Measurements from ENCODE around the gene NUP62. TPM values are rescaled to one million over a fixed set of nuclear protein-coding genes. Genes with fewer than 3 reads are reported as not detected.

Gene NUP62
- total RNA-seq, 4 donors from 2014 or later = 34.5 to 40.1 (median 34.9) TPM

DNA sequence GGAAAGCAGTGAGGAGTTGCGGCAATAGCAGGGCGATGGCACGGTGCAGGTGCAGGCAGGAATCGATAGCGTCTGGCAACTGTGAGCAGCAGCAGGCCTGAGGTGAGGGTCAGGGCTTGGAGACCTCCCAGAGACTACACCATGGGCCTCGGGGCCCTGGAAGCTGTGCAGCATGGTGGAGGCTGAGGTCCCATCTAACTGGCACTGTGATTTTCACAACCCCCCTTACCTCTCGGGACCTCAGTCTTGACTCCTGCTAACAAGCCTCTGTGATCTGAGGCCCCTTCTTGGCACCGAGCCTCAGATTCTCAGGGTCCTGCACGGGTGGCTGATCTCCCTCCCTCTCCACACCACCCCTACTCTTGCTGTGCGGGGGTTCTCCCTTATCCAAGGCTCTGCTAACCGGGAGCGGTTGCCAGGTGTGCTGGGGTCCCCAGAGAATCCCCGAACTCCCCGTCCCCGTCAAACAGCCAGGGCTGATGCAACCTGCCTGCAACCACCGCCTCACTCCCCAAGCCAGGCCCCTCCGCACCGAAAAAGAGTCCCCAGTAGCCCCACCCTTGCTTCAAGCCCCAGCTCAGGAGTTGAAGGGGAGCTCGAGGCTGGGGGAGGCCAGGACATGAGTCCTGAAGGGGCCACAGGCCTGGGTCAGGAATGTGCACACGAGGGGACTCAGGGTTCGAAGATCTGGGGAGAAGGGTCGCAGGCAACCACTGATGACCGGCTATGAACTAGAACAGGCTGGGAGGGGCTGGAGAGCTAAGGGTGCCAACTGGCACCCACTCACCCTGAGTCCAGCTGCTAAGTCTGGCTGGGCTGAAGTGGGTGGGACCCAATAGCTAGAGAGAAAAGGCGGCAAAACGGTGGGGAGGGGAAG, 5.1 kb downstream of the NUP62 start:
- Histone ChIP-seq H3K4me3 (no peak overlapping the region), H3K27ac (peak overlapping the region in 1 of 4 donors; percentile 52), H3K27me3 (no peaks in the 10 kb centered on the region), H3K36me3 (peaks cover 0 to 80% (median 10%) of the 10 kb centered on the region in 3 donors), H3K9me3 (no peaks in the 10 kb centered on the region), H3K4me1 (peaks cover 10 to 41% (median 11%) of the 10 kb centered on the region in 3 donors)
- intact Hi-C loops (cut with DNase I) = no loop called here
- TF ChIP-seq POLR2A (IDR thresholded peaks at IDR 0.05) = no peak
- TF ChIP-seq, protein P1, sequence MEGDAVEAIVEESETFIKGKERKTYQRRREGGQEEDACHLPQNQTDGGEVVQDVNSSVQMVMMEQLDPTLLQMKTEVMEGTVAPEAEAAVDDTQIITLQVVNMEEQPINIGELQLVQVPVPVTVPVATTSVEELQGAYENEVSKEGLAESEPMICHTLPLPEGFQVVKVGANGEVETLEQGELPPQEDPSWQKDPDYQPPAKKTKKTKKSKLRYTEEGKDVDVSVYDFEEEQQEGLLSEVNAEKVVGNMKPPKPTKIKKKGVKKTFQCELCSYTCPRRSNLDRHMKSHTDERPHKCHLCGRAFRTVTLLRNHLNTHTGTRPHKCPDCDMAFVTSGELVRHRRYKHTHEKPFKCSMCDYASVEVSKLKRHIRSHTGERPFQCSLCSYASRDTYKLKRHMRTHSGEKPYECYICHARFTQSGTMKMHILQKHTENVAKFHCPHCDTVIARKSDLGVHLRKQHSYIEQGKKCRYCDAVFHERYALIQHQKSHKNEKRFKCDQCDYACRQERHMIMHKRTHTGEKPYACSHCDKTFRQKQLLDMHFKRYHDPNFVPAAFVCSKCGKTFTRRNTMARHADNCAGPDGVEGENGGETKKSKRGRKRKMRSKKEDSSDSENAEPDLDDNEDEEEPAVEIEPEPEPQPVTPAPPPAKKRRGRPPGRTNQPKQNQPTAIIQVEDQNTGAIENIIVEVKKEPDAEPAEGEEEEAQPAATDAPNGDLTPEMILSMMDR (IDR thresholded peaks at IDR 0.05) = no peak
- WGBS, 2 donors = 71 to 85% methylated on average over 11 to 15 of the region's 25 CpGs
- DNase-seq = no peak

- Histone ChIP-seq H3K27me3 (no peaks in the 10 kb centered on the region), H3K36me3 (peaks cover 0 to 84% (median 10%) of the 10 kb centered on the region in 3 donors), H3K4me3 (no peak overlapping the region), H3K4me1 (peaks cover 9 to 39% (median 10%) of the 10 kb centered on the region in 3 donors), H3K27ac (peak overlapping the region in 1 of 4 donors; percentile 52), H3K9me3 (no peaks in the 10 kb centered on the region)
- WGBS, 2 donors = 79 to 83% methylated on average over 18 to 20 of the region's 31 CpGs
- intact Hi-C loops (cut with DNase I) = no loop called here
- no peak for DNase-seq
- no peak for TF ChIP-seq POLR2A (IDR thresholded peaks at IDR 0.05)
- TF ChIP-seq, protein P1 (IDR thresholded peaks at IDR 0.05) = no peak
Observed at GRCh38 chr19:49923055-49924003, 6.0 kb downstream of the NUP62 start.

DNA sequence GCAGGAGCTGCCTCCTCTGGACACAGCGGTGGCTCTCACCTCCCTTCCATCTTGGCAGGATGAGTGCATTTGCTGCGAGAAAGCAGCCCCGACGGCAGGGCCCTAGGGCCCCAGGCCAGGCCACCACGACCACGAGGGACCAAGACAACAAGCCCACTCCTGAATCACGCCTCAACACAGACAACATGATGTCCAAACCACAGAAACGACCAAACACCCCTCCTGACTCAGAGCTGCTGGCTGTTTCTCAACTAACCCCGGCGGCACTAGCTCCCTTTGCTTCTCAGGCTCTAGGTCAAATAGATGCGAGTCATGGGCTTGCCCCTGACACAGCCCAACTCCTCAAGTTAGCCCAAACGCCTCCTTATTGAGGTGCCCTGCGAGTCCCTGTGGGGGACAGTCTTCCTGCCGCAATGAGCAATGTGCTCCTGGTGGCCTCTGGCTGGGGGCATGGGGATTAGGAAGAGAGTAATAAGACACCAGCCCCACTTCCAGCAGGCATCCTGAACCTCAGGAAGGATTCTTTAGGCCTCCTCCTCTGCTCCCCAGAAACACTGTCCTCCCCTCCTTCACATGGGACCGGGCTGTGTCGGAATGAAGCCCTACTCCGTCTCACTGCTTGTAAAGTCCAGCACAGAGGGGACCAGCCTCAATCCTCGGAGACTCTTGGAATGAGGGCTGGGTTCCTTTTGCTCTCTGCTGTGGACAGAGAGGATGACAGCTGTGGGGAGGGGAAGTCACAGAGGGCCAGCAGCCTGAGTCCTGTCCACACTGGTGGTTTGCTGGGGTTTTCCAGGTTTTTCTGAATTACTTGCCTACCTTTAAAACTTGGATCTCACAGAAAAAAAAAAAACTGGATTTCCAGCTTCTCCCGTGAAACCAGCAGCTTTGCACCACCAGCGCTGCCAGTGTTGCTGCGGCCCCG, 7.2 kb downstream of the NUP62 start:
- TF ChIP-seq POLR2A (IDR thresholded peaks at IDR 0.05) = no peak
- TF ChIP-seq, protein P1 (IDR thresholded peaks at IDR 0.05) = no peak
- no peak overlapping the region for H3K27ac ChIP-seq
- WGBS, 2 donors = 60 to 91% methylated on average over 7 to 14 of the region's 22 CpGs
- intact Hi-C loops (cut with DNase I) = no loop called here
- no peak overlapping the region for H3K4me3 ChIP-seq
- peaks cover 0 to 27% (median 0%) of the 10 kb centered on the region in 3 donors for H3K4me1 ChIP-seq
- peaks cover 0 to 89% (median 10%) of the 10 kb centered on the region in 3 donors for H3K36me3 ChIP-seq
- no peaks in the 10 kb centered on the region for H3K27me3 ChIP-seq
- no peaks in the 10 kb centered on the region for H3K9me3 ChIP-seq
- DNase-seq = no peak

DNA sequence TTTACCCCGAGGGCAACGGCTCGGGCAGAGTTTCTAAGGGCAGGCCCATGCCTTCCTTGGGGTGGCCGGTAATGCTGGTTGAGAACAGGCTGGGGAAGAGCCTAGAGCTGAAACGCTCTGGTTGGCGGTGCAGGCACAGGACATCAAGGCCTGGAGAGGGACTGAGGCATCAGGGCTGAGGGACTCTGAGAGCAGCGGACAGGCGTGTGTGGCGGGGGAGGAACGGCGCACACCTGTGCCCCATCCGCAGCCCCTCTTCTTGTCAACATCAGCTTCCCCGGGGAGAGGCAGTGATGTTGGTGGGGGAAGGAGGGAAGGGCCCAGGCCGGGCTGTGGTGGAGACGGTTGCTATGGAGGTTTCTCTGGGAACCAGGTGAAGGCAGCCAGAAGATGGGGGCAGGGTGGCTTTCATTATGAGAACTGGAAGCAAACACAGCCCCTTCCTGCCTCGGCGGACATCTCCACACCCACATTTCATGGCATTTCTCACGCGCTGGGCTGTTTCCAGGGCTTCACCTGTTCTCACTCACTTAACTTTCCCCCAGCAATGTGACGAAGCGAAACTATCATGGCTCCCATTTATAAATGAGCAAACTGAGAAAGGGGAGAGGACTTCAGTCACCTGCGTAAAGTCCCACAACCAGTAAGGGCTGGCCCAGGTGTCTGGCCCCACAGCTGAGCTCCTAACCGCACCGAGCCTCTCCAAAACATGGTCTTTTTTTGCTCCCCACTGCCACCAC, 8.5 kb downstream of the NUP62 start:
- intact Hi-C loops (cut with DNase I) = no loop called here
- Histone ChIP-seq H3K9me3 (no peaks in the 10 kb centered on the region), H3K27ac (no peak overlapping the region), H3K4me3 (no peak overlapping the region), H3K36me3 (peaks cover 0 to 89% (median 12%) of the 10 kb centered on the region in 3 donors), H3K4me1 (peaks cover 0 to 22% (median 0%) of the 10 kb centered on the region in 3 donors), H3K27me3 (no peaks in the 10 kb centered on the region)
- TF ChIP-seq POLR2A (IDR thresholded peaks at IDR 0.05) = no peak
- TF ChIP-seq, protein P1 (IDR thresholded peaks at IDR 0.05) = no peak
- 84 to 91% methylated on average over 21 to 23 of the region's 24 CpGs for WGBS, 2 donors
- no peak for DNase-seq
